ENCODE measurements around the gene GLP2R. TPM values are rescaled to one million over a fixed set of nuclear protein-coding genes. Genes with fewer than 3 reads are reported as not detected.
"Not testable (repeated sequence)": the region's sequence is repeated elsewhere in the genome, so short reads cannot be mapped to it uniquely, and the experiment has no call there.

GLP2R gene, protein sequence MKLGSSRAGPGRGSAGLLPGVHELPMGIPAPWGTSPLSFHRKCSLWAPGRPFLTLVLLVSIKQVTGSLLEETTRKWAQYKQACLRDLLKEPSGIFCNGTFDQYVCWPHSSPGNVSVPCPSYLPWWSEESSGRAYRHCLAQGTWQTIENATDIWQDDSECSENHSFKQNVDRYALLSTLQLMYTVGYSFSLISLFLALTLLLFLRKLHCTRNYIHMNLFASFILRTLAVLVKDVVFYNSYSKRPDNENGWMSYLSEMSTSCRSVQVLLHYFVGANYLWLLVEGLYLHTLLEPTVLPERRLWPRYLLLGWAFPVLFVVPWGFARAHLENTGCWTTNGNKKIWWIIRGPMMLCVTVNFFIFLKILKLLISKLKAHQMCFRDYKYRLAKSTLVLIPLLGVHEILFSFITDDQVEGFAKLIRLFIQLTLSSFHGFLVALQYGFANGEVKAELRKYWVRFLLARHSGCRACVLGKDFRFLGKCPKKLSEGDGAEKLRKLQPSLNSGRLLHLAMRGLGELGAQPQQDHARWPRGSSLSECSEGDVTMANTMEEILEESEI
- not detected in 2 replicates for total RNA-seq

DNA sequence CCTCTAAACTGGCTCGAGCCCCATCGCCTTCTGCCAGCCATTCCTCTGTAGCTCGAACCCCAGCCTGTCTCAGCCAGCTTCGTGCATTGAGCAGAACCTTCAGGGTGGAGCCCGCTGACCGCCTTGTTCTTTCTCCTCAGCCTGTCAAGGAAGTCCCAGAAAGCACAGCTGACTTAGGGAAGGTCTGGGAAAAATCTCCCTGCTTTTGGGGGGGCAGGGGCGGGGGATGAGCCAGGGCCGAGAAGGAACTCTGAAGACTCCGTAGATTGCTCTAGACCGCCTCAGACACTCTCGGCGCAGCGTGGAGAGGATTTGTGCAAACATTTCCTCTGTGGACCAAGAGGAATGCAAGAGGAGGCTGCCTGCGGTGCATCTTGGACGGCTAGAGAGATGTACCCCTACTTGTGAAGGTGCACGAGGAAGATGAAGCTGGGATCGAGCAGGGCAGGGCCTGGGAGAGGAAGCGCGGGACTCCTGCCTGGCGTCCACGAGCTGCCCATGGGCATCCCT, at the start of gene GLP2R:
Gene GLP2R, plus strand, starts transcription at position 284 of the 510 bp plus-strand sequence. Its CDS starts 140 bp downstream, at position 424.
- intact Hi-C loops (cut with micrococcal nuclease): no loop called here

DNA sequence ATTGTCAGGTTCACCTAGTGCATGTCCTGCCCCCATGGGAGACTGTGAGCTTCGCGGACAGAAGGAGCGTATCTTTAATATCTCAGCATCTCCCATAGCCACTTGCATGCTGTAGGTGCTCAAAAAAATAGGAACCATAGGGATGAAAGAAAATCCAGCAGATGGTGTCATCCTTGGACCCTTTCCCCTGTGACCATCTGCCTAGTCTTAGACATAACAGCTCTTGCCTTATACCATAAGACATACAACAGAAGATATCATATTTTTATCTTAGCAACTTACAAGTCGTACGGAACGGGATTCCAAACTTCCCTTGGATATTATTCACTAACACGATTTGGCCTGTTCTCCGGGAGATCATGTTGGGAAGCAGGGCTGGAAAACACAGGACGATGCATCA, 48.8 kb upstream of the GLP2R start:
- intact Hi-C loops (cut with micrococcal nuclease): no loop called here

DNA sequence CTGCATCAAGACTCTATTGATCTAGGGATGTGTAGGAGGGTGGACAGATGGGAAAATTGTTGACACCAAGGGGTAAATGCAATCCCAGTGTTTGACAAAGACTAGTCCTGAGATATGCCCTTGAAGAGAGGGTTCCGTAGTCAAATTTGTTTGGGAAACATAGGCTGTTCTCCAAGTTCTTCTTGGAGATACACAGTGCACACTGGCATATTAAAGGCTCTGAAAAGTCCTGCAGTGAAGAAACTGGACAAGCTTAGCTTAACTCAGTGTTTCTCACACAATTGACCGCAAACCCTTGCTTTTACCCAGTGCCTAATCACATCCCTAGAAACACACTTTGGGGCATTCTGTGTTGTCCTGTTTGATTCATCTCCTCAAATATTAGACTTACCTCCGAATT, 45.2 kb upstream of the GLP2R start:
- intact Hi-C loops (cut with micrococcal nuclease): no loop called here

DNA sequence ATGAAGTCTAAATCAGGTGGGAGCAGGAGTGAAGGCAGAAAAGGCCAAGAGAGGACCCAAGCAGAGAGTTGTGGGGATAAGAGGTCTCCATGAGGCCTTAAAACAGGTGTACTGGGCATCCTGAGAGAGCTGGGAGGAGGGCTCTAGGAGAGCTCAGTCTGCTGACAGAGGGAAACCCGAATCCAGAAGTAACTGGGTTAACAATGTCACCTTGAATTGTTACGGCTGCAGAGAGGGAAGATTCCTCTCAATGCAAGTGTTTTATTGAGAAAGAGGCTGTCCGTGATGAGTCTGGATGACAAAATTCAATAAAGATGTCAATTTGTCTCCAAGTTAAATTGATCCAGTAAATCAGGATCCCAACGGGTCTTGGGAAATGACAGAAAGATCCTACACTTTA, 42.7 kb upstream of the GLP2R start:
- intact Hi-C loops (cut with micrococcal nuclease): no loop called here

DNA sequence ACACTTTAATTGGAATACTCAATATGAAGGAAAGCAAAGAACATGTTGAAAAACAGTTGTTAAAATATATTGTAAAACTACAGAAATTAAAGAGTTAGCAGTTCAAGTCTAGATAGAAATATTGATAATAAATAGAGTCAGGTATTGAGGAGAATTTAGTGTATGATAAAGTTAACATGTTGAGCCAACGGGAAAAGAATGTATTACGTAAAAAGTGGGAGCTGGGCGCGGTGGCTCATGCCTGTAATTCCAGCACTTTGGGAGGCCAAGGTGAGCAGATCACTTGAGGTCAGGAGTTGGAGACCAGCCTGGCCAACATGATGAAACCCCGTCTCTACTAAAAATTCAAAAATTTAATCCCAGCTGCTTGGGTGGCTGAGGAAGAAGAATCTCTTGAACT, 42.3 kb upstream of the GLP2R start:
- intact Hi-C loops (cut with micrococcal nuclease): not testable (repeated sequence)

DNA sequence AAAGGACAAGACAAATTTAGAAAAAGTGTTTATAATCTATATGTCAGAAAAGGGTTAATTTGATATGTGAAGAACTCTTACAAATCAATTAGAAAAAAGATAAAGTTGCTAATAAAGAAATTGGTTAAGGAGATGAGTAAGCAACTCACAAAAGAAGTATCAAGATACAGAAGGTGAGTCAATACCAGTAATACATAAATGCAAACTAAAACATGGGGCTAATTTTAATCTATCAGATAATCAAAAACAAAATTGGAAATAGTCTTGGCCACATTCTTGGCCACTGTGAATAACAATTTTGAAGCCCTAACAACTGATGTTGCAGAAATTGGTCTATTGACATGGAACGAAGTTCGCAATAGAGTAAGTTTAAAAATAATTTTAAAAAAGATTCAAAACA, 41.2 kb upstream of the GLP2R start:
- intact Hi-C loops (cut with micrococcal nuclease): no loop called here

DNA sequence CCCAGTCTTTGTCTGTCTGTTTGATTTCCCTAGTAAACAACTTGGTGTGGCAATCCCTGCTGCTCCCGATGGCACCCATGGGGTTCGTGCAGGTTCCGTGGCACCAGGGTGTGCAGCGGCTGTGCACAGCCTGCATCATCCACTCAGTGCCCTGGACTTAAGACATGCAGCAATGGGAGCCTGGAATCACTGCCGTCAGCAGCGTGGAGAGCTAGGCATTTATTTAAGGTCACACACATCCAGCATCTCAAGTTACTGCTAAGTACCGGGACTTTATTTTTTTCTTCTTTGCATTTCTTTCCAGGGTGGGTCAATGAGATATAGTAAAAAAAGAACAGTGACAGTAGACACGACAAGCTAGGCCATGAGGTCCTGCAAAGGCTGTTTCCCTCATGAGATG, 37.1 kb upstream of the GLP2R start:
- intact Hi-C loops (cut with micrococcal nuclease): no loop called here

DNA sequence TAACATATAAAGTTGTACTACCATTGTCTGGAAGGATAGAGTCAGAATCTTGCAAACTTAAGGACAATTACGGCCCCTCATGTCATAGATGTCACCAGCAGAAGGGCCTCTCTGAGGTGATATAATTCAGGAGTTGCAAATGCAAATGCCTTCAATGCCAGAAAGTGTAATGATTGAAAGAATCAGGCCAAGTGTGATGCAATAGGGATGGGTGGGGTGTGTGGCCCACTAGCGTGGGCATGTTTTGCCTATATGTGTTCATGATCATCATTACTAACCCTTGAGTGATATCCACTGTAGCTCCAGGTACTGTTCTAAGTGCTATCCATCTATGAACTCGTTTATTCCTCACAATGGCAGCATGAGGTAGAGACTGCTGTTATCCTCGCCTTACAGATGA, 35.4 kb upstream of the GLP2R start:
- intact Hi-C loops (cut with micrococcal nuclease): no loop called here

DNA sequence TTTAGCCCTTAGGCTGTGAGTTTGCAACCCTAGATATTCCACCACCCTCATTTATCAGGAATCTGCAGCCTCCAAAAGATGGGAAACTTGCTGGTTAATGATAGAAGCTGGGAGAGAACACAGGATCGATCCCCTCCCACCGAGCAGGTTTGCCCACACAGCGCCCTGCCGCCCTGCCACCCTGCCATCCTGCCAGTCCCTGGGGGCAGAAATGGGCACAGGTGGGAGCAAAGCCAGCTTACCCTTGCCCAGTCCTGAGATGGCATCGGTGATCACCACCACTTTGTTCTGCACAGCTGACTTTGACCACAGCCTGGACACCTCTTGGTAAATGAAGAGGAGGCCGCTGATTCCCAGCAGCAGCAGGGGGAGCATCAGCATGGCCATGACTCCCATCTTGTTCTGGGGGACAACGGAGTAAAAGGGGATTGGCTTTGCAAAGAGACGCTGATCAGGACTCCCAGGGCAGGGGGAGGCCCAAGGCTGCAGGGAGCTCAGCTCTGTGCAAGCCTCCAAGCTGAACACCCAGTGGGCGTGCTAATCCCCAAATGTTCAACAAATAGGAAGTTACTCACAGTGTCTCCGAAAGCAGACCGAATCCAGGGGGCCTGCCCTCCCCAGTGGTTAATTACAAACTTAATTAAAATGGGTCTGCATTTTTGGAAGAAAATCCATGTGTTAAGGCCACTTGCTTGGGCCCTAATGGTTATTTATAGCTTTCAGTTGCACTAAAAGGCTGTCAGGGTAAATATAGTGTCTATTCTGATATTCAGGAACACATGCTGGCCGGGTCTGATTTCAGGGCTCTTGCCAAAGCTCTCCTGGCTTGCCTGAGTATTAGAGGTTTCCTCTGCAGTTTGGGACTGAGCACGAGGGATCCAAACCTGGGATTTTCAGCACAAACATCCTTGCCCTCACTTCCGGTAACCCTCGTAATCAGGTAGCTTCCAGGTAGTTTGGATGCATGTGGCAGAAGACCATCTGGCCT, 34.5 kb upstream of the GLP2R start, which contains the start of gene DHRS7C:
Gene DHRS7C, minus strand, starts transcription at position 704 of the 988 bp plus-strand sequence. Its CDS starts 308 bp downstream, at position 396.
- intact Hi-C loops (cut with micrococcal nuclease): no loop called here

DNA sequence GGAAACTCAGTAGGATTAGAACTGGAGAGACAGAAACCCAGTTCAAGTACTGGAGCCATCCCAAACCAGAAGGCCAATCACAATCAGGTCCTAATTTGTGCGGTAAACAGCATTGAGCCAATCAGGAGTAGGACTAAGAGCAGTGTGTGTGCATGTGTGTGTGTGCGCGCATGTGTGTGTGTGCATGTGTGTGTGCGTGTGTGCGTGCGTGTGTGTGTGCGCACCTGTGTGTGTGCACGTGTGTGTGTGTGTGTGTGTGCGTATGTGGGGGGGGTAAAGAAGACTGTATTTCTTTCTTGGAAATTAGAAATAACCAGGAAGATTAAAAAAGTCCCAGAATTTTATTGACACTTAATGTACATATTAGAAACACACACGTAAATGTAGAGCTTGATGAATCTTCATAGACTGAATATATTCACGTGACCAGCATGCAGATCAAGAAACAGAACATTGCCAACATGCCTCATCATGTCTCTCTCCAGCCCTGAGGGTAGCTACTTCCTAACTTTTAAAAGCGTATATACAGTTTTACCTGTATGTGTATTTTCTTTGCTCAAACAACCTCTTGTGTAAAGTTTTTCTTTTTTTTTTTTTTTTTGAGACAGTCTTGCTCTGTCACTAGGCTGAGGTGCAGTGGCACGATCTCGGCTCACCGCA, 33.4 kb upstream of the GLP2R start:
- intact Hi-C loops (cut with micrococcal nuclease): no loop called here

DNA sequence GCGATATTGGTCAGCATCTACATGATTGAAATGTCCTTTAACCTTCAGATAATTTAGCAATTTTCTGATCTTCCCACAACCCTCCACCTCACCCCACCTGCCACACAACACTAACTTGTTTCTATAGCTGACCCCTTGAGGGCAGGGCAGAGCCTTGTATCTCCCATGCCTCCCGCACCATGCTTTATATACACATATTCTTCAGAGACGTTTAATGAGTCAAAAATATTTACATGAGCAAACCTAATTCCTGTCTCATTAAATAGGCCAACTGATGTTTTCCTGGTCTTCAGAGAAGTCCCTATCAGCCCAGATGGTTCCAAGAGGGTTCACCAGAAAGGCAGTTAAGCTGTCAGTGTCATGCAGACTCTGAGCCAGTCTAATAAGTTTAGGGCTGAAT, 27.7 kb upstream of the GLP2R start:
- intact Hi-C loops (cut with micrococcal nuclease): no loop called here

DNA sequence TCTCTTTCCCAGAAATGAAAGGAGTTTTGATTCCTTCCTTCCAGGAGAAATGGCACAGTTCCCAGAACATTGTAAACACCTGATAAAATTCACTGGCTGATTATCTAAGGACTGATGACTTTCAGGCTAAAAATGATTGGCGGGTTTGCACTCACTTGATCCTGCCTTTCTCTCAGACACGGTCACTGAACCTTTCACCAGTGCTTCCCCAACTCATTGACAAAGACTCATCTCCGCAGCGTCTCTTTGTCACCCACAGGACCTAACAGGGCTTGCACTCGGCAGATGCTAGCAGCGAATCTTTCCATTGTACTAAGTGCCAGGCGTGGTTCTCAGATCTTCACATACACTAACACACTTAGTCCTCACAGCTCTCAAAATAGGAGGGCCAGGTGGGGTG, 27.0 kb upstream of the GLP2R start:
- intact Hi-C loops (cut with micrococcal nuclease): no loop called here

DNA sequence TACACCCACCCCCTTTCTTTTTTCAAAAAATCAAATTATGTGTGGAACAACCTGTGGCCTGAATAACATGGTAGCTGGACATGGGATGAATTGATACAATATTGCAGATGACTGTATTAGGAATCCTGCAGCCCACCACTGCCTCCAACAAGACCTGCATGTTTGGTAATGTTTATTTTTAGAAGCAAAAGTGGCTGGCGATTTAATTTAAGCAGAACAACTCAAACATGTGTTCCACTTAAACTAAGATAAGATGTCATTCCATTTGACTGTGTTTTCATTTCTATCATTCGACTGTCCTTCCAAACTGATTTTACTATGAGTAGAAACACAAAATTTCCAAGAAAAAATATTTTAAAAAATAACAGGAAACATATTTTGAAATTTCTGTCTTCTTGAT, 24.2 kb upstream of the GLP2R start:
- intact Hi-C loops (cut with micrococcal nuclease): no loop called here

DNA sequence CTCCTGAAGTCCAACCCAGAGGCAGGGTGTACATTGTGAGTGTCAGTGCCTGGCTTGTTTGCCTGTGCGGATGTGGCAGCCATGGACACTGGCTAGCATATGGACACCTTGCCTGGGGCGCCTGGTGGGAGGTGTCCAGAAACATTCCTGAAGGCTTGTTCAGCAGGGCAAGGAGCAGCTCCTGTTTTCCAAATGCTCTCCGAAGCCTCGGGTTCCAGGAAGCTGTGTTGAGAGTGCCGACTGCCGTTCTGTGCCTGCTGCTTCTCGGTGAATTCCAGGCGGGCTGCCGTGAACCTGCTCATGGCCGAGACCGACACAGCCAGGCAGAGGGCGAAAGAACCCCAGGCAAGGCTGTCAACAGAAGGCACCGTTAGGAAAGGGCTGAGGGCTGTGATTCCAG, 23.4 kb upstream of the GLP2R start:
- intact Hi-C loops (cut with micrococcal nuclease): no loop called here

DNA sequence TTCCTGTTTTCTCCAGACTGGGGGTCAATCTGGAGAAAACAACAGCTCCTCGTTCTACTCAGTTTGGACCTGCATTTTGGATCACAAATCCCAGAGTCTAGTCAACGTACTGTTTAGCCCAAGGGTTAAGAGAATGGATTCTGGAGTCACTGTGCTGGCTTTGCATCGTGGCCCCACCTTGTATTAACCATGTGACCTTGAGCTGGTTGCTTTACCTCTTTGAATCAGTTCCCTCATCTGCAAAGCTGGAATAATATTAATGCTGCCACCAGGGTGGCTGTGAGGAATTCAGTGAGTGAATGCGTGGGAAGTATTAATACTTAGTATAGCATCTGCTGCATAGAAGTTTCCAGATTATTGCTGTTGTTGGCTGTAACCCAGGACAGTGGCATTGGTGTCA, 23.0 kb upstream of the GLP2R start:
- intact Hi-C loops (cut with micrococcal nuclease): no loop called here

DNA sequence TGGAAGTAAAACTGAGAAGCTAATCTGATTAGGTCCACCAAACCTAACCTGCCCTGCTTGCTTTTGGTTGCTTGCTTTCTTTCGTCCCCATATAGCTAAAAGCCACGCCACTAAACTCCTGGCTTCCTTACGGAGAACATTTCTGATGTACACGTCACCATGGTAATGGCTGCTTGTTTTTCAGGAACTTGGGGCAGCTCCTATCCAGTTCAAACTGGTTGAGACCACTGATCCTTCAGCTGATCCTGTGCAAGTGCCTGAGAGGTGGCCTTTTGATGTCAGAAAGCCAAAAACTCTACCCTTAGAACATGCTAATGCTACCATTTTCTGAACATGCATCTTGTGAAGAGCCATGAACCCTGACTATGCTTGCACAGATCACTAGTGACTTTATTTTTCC, 20.0 kb upstream of the GLP2R start:
- intact Hi-C loops (cut with micrococcal nuclease): no loop called here

DNA sequence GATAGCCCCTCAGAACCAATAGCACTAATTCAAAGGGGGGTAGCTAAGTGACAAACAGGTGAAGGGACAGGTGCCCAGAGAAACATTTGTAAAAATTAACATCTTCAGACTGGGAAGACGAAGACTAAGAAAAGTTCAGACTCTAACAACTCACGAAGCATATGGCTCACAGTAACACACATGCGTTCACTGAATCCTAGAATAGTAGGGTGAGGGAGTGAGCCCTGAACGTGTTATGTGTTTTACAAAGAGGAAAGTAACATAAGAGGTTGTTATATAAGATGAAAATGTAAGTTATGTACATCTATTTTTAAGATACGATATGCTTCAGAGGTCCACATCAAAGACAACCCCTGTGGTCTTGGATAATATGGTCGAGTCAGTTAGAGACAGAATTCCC, 19.0 kb upstream of the GLP2R start:
- intact Hi-C loops (cut with micrococcal nuclease): no loop called here

DNA sequence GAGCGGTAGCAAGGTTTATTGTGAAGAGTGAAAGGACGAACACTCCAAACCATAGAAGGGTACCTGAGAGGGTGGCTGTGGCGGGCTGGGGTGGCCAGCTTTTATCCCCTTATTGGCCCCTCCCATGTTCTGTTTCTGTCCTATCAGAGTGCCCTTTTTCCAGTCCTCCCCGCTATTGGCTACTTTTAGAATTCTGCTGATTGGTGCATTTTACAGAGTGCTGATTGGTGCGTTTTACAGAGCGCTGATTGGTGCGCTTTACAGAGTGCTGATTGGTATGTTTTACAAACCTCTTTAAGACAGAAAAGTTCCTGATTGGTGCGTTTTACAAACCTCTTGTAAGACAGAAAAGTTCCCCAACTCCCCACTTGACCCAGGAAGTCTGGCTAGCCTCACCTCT, 16.3 kb upstream of the GLP2R start:
- intact Hi-C loops (cut with micrococcal nuclease): no loop called here

DNA sequence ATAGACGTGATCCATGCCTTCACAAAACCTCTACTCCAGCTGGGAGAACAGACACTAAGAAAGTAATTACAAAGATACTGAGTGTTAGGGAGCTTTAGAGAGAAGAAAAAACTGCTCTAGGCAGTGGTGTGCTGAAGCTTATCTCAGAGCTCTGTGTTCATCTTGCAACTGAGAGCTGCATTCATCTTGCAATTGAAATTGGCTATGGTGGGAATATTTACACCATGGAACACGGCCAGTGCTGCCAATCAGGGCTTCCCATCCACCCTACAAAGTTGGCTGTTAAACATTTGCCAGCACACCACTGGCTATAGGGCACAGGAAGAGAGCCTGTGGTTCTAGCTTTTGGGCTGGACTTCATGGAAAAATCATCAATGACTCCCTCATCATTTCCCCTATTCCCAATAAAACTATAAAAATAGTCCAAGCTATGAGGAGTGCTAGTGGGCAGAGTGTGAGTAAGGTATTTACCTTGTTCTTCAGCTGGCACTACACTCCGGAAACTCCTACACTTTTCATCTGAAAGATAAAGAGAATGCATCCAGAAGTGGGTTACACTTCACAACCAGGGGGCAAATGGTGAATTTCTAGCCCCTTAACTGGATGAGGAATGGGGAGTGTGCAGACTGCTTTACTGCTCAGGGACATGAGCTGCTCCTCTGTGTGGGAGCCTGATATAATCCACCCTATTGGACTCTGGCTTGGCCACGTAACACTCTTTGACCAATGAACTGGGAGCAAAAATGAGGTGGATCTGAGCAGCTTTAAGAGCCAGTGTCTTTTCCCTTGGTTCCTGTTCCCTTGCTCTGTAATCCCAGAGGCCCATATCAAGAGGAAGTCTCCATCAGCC, 15.4 kb upstream of the GLP2R start:
- intact Hi-C loops (cut with micrococcal nuclease): no loop called here

DNA sequence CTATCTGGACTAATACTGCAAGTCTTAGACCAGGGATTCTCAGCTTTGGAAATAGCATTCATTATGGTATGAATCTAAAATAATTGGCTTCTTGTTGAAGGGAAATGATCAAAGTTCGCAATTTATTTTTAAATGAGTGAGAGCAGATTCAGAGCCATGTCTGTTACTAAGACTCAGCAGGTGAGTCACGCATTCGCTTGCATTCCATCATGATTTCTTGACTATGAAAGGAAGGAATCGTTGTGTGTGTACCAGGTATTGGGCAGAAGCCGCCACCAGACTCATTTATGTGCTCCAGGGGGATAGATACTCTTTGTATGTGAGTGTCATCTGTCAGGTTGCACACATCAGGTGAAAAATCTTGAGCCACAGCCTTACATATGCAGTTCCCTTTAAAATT, 14.6 kb upstream of the GLP2R start:
- intact Hi-C loops (cut with micrococcal nuclease): no loop called here

Measured in T-helper 2 cell treated with Interferon-gamma antibody and Interleukin-4, amounts not matched to agents 100 ng/mL and 5 ng/mL, for 36 hours (primary cell).